GM19023 (cell line): Measurements from ENCODE around the gene BICD2.
A peak's percentile ranks its signal among the peaks of the same experiment; 100 is the strongest.
"Not testable (repeated sequence)": the region's sequence is repeated elsewhere in the genome, so short reads cannot be mapped to it uniquely, and the experiment has no call there.

Experiments used
- ATAC-seq: cut with Tn5 transposase; IDR thresholded peaks from one replicate; pipeline ENCODE4 v1.9.1; 2021; ENCODE audit warnings: mild to moderate bottlenecking, moderate library complexity; ENCODE audit not compliant: unreplicated experiment

Gene BICD2

DNA sequence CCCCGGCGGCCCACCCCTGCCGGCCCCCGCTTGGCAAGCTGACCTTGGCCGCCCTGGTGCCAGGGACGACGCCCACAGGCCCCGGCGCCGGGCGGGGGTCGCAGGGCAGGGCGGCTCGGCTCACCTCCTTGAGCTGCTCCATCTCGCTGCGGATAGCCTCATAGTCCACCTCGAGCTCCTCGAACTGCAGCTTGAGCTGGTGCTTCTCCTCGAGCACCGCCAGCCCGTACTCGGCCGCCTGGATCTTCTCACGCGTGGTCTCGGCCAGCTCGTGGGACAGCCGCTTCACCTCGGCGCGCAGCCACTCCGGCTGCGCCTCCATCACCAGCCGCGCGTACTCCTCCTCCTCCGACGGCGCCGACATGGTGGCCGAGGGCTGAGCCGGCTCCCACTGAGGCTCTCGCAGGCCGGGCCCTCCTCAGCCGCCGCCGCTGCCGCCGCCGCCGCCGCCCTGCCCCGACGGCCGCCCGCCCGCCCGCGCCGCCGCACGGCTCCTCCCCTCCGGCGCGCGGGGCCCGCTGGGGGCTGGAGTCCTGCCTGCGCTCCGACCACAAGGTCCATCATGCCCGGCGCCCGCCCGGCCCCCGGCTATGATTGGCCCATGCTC lies at the start of gene BICD2:
Gene BICD2, minus strand, starts transcription at position 453 of the 607 bp plus-strand sequence. Its CDS starts 89 bp downstream, at position 364.
- ATAC-seq = peak; percentile 94

DNA sequence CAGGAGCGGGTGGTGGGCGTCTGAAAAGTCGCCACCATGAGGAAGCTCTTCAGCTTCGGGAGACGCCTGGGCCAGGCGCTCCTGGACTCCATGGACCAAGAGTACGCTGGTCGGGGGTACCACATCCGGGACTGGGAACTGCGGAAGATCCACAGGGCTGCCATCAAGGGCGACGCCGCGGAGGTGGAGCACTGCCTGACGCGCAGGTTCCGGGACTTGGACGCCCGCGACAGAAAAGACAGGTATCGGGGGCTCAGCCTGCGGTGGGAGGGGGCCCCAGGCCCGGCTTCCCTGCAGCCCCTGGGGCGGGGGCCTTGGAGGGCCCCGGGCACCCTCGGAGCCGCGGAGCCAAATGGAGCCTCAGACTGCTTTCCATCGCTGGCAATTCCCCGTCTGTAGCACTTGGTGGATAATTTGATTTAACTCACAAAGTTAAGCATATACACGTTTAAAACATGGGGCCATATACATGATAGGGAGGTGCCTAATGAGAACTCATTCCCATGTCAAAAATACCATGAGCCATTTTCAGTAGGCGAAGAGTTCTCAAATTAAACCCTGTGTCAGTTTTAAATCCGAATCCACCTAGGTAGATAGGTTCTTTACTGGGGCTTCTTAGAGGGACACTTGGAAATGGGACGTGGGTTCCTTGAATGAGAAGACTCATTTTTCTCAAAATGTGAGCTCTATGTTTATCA lies 45.1 kb upstream of the BICD2 start:
- not testable (repeated sequence) for ATAC-seq

DNA sequence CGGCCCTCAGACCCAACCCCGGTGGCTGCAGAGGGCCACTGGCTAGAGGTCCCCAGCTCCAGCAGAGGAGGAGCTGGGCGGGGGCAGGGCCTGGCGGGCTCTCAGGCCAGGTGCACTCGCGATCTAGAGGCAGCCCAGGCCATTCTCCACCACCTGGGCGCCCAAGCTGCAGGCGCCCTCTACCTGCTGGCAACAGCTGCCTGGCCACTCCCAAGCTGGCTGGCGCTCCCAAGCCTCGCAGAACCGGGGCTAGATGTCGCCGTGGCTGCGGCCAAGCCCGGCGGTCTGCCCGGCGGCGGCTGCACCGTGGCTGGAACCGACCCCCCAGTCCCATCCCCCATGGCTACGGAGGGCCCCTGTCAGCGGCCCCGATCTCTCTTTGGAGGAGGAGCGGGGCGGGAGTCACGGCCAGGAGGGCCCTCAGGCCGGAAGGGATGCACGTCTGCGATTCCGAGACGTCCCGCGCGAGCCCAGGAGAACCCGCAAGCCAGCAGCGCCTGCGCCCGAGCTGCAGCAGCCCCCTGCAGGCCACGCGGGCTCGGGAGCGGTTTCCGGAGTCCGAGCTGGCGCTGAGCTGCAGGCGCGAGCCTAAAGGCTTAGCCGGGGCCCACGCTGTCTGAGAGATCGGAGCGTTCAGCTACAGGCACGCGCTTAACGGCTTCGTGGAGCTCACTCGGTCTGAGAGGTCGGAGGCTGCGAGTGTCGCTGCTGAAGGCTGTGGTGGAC lies 44.3 kb upstream of the BICD2 start:
- no peak for ATAC-seq

DNA sequence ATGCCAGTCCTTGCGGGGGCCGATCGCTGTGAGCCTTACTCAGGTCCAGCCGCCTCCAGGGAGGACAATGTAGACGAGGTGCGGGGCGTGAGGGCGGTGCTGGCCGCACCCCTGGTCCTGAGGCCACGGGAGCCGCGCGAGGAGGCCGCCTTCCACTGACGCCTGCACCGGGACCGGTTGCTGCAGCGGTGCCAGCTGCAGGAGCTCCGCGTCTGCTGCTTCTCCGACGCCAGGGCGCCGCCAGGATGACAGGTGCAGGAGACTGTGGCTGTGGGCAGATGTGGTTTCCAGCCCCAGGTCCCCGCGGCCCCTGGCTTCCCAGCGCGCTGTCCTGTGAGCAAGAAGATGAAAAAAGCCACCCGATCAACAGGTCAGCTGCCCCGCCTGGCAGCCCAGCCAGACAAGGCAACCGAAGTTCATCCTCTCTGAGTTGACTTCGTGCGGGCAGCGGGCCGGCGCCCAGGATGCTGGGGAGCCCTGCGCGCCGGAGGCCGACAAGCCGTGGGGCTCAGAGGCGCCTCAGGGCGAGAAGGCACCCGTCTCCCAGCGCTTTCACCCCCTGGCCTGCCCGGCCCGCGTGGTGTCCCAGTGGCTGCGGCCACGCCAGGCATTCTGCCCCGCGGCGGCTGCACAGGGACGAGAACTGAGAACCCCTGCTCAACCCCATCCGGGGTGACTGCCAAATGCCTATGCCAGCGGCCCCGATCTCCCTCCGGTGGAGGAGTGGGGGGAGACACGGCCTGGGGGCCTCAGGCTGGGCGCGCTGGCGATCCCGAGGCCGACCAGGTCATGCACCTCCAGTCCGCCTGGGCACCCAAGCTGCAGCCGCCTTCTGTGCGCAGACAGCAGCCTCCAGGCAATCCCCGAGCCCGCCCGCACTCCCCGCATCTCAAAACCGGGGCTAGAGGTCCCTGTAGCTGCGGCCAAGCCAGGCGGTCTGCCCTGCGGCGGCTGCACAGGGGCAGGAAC lies 43.4 kb upstream of the BICD2 start:
- ATAC-seq = no peak

DNA sequence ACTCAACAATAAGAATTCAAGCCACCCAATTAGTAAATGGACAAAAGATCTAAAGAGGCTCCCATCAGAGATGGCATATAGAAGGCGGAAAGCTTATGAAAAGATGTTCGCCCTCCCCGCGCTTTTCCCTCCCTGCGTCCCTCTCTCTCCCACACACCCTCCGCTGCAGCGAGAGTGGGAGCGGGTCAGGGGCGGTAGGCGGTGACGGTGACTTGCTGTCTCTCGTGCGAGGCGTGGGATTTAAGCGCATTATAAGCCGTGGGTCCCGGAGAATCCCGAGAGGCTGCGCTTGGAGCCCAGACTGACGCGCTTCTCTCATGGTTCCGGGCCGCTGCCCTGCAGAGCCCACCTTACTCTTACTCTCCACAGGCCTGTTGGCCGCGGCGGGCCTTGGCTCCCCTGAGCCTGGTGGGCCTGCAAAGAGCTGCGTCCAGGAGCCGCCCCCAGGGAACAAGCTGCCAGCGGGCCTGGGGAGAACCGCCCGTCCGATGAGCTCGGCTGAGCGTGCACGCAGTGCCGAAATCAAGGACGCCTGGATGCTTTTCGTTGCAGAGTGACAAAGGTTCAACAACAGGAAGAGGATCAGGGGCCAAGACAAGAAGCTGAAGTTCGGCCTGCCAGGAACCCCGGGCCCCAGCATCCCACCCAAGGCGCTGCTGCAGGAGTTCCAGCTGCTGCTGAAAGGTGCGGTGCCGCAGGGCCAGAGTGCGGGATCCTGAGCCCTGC lies 42.6 kb upstream of the BICD2 start:
- ATAC-seq = no peak

DNA sequence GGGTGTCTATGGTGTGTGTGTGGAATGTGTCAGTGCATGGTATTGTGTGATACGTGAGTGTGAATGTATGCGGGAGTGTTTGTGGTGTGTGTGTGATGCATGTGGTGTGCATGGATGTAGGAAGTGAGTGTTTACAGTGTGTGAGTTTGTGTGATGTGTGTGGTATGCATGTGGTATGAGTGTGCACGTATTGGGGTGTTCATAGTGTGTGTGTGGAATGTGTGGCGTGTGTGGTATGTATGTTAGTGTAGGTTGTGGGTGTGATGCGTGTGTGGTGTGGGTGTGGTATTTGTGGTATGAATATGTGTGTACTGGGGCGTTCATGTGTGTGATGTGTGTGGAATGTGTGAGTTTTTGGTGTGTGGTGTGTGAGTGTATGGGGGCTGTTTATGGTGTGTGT lies 40.1 kb upstream of the BICD2 start:
- no peak for ATAC-seq

DNA sequence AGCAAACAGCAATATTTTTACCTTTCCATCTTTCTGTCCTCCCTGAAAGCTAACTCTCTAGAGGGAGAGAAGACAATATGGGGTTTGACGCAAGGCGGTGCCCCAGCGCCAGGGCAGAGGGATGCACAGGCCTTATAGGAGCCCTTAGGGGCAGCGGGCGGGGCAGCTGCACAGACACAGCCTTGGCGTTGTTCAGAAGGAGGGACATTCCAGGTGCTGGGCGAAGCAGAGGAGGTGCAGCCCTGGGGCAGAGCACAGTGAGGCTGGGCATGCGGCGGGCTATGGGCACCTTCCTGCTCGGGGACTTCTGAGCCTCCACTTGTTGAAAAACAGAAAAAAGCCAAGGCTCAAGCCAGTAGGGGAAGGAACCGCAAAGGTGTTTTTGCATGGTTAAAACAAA lies 33.7 kb upstream of the BICD2 start:
- ATAC-seq = no peak

DNA sequence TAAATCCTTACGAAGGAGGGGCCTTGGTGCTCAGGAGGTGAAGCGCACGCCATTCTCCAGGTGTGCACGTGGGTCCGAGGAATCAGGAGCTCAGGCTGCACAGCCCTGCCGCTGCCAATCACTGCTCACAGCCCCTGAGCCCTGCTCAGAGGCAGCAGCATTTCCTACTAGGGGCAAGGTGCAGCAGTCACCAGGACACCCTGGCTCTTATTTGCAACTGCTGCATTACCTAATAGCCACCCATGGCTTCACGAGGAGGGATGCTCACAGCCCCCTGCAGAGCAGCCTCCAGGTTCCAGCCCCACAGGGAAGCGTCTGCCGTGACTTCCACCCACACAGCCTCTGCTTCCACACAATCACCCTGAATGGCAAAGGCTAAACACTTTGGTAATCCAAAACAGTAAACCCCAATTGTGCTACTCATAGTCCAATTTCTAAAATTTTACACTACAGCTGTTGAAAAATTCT lies 31.7 kb upstream of the BICD2 start:
- ATAC-seq = not testable (repeated sequence)

DNA sequence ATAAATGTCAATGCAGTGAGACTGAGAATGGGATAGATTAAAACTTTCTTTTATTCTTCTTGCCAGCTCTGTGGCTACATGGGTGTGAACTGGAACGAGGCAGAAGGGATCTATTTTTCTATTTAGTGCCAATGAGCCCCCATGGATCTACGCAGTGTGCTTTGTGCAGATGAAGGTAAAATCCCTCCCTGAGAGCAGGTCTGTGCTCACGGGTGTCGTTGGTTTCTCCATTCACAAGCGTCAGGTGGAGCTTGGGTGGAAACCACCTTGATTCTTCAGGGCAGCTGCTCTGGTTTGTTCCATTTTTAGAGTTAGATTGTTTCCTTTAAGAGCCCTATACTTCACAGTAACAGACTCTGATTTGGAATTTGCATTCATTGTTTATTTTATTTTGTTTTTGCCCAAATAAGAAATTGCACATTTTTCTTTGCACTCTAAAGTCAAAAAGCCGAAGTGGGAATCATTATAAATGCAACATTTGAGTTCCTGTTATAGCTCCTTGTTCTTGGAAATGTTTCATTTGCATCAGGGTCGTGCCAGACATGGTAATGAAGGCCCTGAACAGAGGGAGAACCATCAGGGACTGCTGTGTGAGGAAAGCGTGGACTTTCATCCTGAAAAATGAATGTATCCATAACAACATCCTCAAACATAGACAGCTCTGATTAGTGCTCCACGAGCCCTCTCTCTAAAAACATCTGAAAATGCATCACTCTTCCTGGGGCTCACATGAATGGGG lies 31.1 kb upstream of the BICD2 start:
- ATAC-seq = no peak

DNA sequence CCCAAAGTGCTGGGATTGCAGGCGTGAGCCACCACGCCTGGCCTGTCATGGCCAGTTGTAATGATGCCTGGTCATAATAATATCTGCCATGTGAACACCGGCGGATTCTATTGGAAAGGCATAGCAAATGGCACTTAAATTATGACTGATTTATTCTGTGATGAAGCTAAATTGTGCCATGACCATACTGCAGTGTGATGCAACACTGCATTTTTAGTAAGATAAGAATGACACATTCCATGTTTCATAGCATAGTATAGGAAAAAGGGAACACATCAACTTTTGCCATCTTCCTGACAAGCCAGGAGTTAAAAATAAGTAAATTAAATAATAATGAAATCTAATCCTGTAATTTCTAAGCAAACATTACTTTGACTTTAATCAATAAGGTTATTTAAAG lies 30.4 kb upstream of the BICD2 start:
- ATAC-seq = no peak

DNA sequence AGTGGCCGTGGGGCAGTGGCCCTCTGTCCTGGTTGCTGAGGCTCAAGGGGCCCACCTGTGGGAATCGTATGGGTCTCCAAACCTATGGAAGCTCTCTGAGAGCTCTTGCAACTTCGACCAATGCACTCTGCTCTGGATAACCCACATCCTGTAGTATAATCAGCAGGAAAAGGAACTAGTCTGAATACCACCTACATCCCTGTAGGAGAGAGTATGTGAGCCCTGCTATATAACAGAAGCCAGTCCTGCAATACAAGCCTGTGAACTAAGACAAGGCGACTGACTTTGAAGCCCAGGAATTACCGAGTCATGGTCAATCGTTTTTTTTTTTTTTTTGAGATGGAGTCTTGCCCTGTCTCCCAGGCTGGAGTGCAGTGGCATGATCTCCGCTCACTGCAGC lies 29.8 kb upstream of the BICD2 start:
- ATAC-seq = no peak

DNA sequence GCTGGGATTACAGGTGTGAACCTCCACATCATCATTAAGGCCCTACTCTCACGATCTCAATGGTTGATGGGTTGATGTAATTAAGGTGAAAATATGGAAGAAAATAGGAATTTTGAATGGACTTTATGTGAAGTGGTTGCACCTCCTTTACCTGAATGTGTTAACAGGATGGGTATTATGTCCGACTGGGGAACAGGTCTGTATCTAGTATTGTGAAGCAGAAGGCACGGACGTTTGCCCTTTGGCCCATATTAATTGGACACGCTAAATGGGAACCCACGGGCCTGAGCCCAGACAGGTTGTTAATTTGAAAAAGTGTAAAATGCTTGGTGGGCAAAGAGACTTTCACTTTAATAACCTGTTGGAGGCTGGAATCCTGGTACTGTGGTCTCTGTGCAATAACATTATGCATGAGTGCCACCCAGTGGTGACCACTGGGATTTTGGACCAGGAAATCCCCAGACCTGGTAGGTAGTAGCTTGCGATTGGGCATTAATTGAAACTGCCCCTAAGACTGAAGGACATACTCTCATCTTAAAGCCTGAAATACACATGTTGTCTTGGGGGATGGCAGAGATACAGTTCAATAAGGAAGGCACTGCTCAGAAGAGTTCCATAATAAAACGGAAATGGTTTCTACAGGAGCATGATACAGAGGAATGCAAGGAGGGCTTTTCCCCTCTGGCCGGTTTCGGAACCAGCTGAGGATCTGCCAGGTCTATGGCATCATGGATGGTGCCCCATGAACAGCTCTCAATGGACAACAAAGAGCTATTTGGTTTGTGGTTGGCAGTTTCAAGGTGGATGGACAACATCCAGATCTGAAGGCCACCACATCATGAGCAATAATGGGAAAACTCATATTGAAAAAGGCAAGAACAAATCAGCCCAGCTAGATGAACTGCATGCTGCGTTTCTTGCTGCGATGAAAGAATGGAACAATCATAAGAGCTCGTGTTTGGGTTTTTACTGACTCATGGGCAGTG lies 26.2 kb upstream of the BICD2 start:
- ATAC-seq = peak; percentile 62

DNA sequence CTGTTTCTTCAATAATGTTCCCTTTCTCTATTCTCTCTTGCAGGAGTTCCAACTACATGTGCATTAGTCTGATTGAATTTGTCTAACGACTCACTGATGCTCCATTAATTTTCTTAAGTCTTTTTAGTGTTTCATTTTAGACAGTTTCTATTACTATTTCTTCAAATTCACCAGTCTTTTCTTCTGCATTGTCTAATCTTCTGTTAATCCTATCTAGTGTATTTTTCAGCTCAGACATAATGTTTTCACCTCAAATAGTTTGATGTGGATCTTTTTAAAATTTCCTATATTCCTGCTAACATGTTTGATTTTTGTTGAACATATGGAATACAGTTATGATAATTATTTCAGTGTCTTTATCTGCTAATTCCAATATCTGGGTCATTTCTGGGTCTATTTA lies 21.7 kb upstream of the BICD2 start:
- ATAC-seq = no peak

DNA sequence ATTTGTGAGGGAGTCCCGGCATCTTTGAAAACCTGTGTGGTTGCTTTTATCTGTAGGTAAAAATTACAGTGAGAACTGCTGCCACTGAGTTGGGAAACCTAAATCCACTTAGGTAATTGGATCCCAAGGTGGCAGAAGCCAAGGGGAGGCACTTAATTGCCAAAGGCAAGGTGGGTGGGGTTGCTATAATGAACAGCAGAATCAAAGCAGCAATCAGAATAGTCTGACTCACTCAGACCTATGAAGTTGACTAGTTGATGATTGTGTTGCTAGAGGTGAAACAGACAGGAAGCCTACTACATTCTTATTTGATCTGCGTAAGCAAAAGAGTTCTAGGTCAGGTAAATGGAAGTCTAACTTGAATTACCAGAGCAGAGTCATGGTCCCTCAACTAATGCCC lies 17.3 kb upstream of the BICD2 start:
- ATAC-seq = no peak

DNA sequence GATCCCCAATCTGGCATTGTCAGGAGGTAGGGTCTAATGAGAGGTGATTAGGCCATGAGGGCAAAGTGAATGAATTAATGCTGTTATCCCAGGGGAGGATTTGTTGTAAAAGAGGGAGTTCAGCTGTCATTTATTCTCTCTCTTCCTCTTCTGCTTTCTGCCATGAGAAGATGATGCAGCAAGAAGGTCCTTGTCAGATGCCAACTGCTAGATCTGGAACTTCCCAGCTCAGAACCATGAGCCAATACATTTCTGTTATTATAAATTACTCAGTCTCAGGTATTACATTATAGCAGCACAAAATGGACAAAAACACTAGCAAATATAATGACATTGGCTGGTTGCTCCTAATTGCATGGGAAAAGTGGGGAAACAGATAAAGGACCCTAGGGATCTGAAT lies 15.6 kb upstream of the BICD2 start:
- ATAC-seq = no peak

DNA sequence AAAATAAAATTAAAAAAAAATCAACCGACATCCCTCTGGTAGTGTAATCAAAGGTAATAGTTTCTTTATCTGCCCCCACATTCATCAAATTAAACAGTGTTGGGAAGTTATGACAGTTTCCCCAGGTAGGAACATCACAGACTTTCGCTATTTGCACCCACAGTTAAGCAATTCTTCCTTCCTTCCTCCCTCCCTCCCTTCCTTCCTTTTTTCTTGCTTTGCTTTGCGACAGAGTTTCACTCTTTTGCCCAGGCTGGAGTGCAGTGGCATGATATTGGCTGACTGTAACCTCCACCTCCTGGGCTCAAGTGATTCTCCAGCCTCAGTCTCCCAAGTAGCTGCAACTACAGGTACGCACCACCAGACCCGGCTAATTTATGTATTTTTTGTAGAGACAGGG lies 10.8 kb upstream of the BICD2 start:
- no peak for ATAC-seq

DNA sequence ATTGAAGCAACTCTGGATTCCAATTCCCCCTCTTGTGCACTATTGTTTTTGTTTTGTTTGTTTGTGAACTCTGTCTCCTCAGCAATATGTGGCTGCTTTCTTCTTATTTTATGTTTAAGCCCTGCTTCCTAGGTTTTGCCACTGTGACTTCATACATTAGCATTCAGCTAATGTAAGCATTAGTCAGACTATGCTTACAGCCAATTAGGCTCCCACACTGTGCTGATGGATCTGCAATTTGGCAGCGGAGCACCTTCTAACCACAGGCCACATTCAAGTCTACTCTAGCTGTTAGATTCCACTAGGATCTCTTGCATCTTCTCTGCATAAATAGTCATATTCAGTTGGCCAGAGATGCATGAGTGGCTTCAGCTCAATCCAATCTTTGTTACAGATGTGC lies 9.6 kb upstream of the BICD2 start:
- no peak for ATAC-seq

DNA sequence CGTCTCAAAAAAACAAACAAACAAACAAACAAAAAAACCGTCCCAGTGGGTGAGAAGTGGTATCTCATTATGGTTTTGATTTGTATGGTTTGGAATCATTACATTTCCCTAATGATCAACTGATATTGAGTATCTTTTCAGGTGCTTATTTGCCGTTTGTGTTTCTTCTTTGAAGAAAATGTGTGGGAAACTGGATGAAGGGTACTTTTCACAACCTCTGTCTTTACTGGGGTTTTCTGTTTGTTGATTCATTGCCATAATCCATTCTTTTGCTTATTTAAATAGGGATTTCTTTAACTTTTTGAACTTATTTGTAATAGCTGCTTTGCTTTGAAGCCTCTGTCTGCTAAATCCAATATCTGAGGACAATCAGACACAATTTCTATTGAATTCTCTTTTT lies 9.2 kb upstream of the BICD2 start:
- no peak for ATAC-seq
